ENCODE results near the gene KRTAP1-4.

DNA sequence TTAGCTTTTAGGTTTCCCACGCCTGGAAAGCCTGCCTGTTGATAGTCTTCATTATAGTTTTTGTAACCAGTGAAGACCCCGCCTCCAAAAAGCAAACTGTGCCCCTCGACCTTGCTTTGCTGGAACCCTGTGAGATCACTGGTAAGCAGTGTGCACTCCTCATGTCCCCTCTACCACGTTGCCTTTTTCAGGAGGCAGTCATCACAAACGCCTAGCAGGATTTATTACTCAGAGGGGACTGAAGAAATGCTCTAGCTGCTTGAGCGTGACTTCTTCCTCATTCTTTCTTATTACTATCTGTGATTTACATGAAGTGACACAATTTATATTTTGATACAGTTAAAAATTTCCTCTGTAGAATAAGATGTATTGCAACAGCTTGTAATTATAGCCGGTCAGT is 14.5 kb downstream of the KRTAP1-4 start:
- TF ChIP-seq, protein P1, sequence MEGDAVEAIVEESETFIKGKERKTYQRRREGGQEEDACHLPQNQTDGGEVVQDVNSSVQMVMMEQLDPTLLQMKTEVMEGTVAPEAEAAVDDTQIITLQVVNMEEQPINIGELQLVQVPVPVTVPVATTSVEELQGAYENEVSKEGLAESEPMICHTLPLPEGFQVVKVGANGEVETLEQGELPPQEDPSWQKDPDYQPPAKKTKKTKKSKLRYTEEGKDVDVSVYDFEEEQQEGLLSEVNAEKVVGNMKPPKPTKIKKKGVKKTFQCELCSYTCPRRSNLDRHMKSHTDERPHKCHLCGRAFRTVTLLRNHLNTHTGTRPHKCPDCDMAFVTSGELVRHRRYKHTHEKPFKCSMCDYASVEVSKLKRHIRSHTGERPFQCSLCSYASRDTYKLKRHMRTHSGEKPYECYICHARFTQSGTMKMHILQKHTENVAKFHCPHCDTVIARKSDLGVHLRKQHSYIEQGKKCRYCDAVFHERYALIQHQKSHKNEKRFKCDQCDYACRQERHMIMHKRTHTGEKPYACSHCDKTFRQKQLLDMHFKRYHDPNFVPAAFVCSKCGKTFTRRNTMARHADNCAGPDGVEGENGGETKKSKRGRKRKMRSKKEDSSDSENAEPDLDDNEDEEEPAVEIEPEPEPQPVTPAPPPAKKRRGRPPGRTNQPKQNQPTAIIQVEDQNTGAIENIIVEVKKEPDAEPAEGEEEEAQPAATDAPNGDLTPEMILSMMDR (IDR thresholded peaks at IDR 0.05), result no peak
- TF ChIP-seq POLR2A (IDR thresholded peaks at IDR 0.05), result no peak

Measured in right lobe of liver (tissue), 4 donors.